Motor neuron (in vitro differentiated cells): ENCODE results near the gene EPHB2. TPM values are rescaled to one million over a fixed set of nuclear protein-coding genes. Genes with fewer than 3 reads are reported as not detected.
A peak's percentile ranks its signal among the peaks of the same experiment; 100 is the strongest.

ENCODE experiments used
- ATAC-seq, 8 experiments: fragments of 200-7000 bp; cut with Tn5 transposase; replicated peaks in 6 of 8; 2 replicates each; pipeline ENCODE4 v1.8.0; 2021; ENCODE audit warnings: mild to moderate bottlenecking in 8 of 8, moderate library complexity in 8 of 8
- H3K27ac ChIP-seq, 2 donors: fragments of 250-450 bp; sonication (Bioruptor Pico); 2 replicates each; pipeline ENCODE4 v1.9.0; 2021; ENCODE audit warnings: antibody characterized with exemption in 2 of 2, mild to moderate bottlenecking in 2 of 2, moderate library complexity in 1 of 2
- H3K4me1 ChIP-seq, 2 donors: fragments of 250-450 bp; sonication (Bioruptor Pico); replicated peaks in 1 of 2; 2 replicates each; pipeline ENCODE4 v1.6.1; 2021; ENCODE audit warnings: antibody characterized with exemption in 2 of 2, mild to moderate bottlenecking in 2 of 2, moderate library complexity in 1 of 2
- H3K4me3 ChIP-seq, 5 donors: fragments of 250-450 bp; sonication (Bioruptor Pico); 2 replicates each; pipeline ENCODE4 v1.9.0; 2021; ENCODE audit warnings: antibody characterized with exemption in 5 of 5, mild to moderate bottlenecking in 5 of 5, moderate library complexity in 4 of 5
- WGBS, 10 experiments: fragments of 450-650 bp; shearing (Covaris generic); methylation state at CpG; one replicate each; pipeline ENCODE4 v1.0.0; 2022; 5-methylcytosine and 5-hydroxymethylcytosine counted together
- in situ Hi-C, 9 experiments: fragments of 400-800 bp; cut with MboI; loops; one replicate each; pipeline ENCODE4 v1.15.0; 2021; ENCODE audit warnings: low sequenced_read_pairs in 9 of 9, low pct_unique_long_range_greater_than_20kb in 2 of 9; ENCODE audit not compliant: unreplicated experiment in 9 of 9
- total RNA-seq, 8 experiments: library from RNA; unstranded; fragments of 300-600 nt; gene quantifications; 2 replicates each; pipeline versions ENCODE4 v1.2.3 to v1.2.4, GENCODE V29; 2022

The EPHB2 gene
- total RNA-seq, 8 experiments from 2014 or later, result 0.42 to 64.1 (median 41.8) TPM

DNA sequence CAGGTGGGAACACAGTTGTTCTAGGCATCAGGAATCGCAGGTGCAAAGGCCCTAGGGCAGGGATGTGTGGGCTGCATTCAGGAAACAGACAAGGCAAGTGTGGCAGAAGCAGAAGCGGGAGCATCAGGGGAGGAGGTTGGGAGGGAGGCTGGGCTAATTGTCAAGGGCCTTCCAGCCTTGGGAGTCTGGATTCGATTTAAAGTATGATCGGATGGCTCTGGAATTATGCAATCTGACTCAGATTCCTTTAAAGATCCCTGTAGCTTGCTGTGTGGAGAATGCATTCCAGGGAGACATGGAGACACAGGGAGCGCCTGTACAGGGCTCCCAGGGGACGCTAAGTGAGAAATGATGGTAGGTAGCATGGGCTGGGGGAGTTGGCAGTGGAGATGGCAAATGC is 175.6 kb downstream of the EPHB2 start:
- 0 to 82% (median 67%) methylated on average over 1 to 5 of the region's 6 CpGs; no CpG with 5 or more reads in 3 of the 10 experiments for WGBS, 10 experiments
- in situ Hi-C loops, result loop anchor here in 4 of 9 experiments (25.0 kb wide), 2 partner anchors 174 to 199 kb away; partner anchors contain the start of gene EPHB2 (in 1 of the 4)
- ATAC-seq, result peak in 2 of 8 experiments; percentile 71 to 76
- H3K4me3 ChIP-seq, result no peak overlapping the region
- peaks cover 0 to 8% of the 10 kb centered on the region in 2 donors for H3K4me1 ChIP-seq
- H3K27ac ChIP-seq, result no peak overlapping the region

DNA sequence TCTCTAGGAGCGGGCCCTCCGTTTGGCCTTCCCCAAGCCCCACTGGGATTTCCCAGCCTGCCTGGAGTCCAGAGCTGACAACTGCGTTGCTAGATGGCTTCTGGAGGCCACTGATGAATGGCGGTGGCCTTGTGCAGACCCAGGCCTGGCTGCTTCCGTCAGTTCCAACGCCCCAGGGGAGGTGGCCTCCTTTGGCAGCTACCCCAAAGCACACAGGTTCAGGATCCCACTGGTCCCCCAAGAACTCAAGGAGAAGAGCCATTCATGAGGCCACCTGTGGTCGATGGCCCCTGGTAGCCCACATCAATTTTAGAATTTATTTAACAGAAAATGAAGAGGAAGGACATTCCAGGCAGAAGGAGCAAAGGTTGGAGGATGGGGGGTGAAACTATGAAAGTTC is 176.9 kb downstream of the EPHB2 start:
- ATAC-seq, result peak in 2 of 8 experiments; percentile 23 to 28
- Histone ChIP-seq H3K4me1 (peaks cover 0 to 8% of the 10 kb centered on the region in 2 donors), H3K4me3 (no peak overlapping the region), H3K27ac (peak overlapping the region in 1 of 2 donors; percentile 52)
- 58 to 100% (median 80%) methylated on average over 1 to 7 of the region's 7 CpGs; no CpG with 5 or more reads in 2 of the 10 experiments for WGBS, 10 experiments
- in situ Hi-C loops, result loop anchor here in 4 of 9 experiments (25.0 kb wide), 2 partner anchors 175 to 200 kb away; partner anchors contain the start of gene EPHB2 (in 1 of the 4)

DNA sequence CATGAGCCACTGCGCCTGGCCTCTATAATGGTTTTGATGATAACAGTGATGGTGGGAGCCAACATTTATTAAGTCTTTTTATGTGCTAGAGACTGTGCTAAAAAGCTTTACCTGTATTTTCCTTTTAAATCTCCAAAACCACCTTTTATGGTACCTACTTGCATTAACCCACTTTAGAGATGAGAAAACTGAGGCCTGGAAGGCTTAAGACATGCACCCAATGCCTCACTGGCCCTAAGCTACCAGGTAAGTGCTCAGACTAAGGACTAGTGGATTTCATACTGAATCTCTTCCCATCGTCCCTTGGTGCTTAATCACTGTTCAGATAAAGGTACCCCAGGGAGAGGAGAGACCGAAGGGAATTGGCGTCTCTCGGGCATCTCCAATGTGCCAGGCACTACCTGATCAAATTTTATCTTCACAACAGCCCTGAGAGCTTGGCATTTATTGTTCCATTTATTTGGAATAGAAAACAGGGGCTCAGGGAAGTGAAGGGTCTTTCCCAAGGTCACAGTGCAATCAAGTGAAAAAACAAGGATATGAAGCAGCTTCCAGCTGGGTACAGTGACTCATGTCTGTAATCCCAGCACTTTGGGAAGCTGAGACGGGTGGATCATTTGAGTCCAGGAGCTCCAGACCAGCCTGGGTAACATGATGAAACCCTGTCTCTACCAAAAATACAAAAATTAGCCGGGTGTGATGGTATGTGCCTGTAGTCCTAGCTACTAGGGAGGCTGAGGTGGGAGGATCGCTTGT is 177.9 kb downstream of the EPHB2 start:
- WGBS, 10 experiments, result 28 to 100% (median 68%) methylated on average over 1 to 6 of the region's 8 CpGs
- ATAC-seq, result no peak
- peaks cover 0 to 8% of the 10 kb centered on the region in 2 donors for H3K4me1 ChIP-seq
- H3K27ac ChIP-seq, result no peak overlapping the region
- H3K4me3 ChIP-seq, result no peak overlapping the region
- in situ Hi-C loops, result loop anchor here in 4 of 9 experiments (25.0 kb wide), 2 partner anchors 176 to 201 kb away; partner anchors contain the start of gene EPHB2 (in 1 of the 4)

DNA sequence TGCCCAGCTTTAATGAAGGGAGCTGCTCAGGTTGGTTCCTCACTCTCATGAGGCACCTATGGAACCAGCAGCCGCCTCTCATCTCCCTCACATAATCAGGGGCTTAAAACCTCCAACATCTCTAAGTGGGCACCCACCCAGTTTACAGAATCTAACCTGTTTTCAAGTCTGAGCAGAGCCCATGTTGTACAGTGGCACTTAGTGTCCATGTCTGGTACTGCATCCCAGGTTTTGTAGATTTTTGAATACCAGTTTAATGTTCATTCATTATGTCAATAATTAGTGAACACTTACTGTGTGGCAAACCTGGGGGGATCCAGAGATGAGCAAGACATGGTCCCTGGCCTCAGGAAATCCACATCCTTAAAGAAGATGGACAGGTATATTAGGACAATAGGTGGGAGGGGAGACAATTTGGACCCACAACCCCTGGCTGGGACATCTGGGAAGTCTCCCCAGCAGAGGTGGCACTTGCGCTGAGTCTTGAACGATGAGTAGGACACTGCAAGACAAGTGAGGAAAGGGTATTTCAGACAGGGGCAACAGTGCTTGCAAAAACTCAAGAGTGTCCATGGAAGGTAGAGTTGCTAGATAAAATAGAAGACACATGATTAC is 178.7 kb downstream of the EPHB2 start:
- Histone ChIP-seq H3K4me3 (no peak overlapping the region), H3K4me1 (peaks cover 0 to 8% of the 10 kb centered on the region in 2 donors), H3K27ac (no peak overlapping the region)
- in situ Hi-C loops, result loop anchor here in 4 of 9 experiments (25.0 kb wide), 2 partner anchors 177 to 202 kb away; partner anchors contain the start of gene EPHB2 (in 1 of the 4)
- ATAC-seq, result peak; percentile 31 to 72 (median 47)
- WGBS, 10 experiments, result 28 to 86% (median 77%) methylated on average over 2 to 3 of the region's 3 CpGs; no CpG with 5 or more reads in 4 of the 10 experiments

DNA sequence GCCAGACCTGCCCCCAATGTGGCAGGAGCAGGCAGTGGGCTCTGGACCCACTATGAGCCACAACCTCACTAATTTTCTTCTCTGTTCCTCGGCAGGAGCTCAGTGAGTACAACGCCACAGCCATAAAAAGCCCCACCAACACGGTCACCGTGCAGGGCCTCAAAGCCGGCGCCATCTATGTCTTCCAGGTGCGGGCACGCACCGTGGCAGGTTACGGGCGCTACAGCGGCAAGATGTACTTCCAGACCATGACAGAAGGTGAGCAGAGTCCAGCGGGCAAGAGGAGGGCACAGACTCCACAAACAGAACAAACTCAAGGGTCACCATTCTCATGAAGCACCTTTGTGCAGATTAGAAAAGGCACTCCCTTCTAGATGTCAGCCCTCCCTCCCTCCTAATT is 182.2 kb downstream of the EPHB2 start:
- in situ Hi-C loops, result loop anchor here in 4 of 9 experiments (25.0 kb wide), 2 partner anchors 180 to 205 kb away; partner anchors contain the start of gene EPHB2 (in 1 of the 4)
- 53 to 100% (median 94%) methylated on average over 2 to 10 of the region's 13 CpGs; no CpG with 5 or more reads in 2 of the 10 experiments for WGBS, 10 experiments
- no peak overlapping the region for H3K27ac ChIP-seq
- H3K4me1 ChIP-seq, result no peaks in the 10 kb centered on the region
- no peak overlapping the region for H3K4me3 ChIP-seq
- ATAC-seq, result no peak

DNA sequence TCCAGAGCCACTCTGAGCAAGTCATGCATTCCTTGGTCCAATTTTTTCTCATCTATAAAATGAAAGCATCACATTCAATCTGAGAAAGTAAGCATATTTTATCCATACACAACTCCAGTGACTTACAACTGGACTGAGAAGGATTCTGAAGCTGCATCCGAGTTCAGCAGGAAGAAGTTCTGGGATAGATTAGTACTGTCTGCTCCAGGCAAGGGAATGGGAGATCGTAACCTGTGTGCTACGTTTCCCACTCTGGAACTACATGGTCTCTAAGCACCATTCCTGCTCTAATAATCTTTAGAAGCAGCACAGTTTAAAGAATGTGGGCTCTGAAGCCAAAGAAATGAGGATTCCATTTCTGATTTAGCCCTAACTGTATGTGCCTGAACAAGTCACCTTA is 182.7 kb downstream of the EPHB2 start:
- Histone ChIP-seq H3K4me1 (no peaks in the 10 kb centered on the region), H3K4me3 (no peak overlapping the region), H3K27ac (no peak overlapping the region)
- WGBS, 10 experiments, result 29 to 100% (median 66%) methylated on average over 1 to 3 of the region's 3 CpGs; no CpG with 5 or more reads in 4 of the 10 experiments
- ATAC-seq, result no peak
- in situ Hi-C loops, result loop anchor here in 4 of 9 experiments (25.0 kb wide), 2 partner anchors 181 to 206 kb away; partner anchors contain the start of gene EPHB2 (in 1 of the 4)

DNA sequence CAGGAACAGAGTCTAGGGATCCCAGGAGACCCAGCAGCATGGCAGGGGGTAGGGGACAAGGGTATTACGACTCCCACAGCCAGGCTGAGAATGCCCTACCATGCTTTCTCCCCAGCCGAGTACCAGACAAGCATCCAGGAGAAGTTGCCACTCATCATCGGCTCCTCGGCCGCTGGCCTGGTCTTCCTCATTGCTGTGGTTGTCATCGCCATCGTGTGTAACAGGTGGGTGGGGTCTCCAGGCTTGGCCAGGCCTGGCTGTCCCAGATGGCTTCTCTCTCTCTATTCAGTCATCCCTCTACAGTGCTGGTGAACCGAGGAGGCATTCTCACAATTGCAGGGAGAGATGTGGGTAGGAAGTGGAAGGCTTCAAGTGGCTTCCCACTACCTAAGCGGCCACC is 184.7 kb downstream of the EPHB2 start:
- in situ Hi-C loops, result loop anchor here in 4 of 9 experiments (25.0 kb wide), 2 partner anchors 183 to 208 kb away; partner anchors contain the start of gene EPHB2 (in 1 of the 4)
- WGBS, 10 experiments, result 82 to 93% (median 86%) methylated on average over 3 to 9 of the region's 9 CpGs; no CpG with 5 or more reads in 5 of the 10 experiments
- Histone ChIP-seq H3K4me3 (no peak overlapping the region), H3K27ac (no peak overlapping the region), H3K4me1 (no peaks in the 10 kb centered on the region)
- ATAC-seq, result no peak

DNA sequence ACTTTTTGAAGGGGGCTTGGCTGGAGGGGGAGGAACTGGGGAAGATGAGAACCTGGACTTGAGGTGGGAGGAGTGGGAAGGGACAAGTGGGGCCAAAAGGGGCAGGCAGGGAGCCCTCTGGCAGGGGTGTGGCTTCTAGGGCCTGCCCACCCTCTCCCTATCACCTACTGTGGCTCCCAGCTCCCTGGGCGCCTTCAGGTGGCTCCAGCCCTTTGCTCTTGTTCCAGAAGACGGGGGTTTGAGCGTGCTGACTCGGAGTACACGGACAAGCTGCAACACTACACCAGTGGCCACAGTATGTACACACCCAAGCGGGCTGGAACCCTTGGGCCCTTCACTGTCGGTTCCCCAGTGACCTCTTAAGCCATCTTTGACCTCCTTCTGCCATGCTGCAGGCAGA is 185.5 kb downstream of the EPHB2 start:
- Histone ChIP-seq H3K4me1 (no peaks in the 10 kb centered on the region), H3K27ac (no peak overlapping the region), H3K4me3 (no peak overlapping the region)
- no peak for ATAC-seq
- WGBS, 10 experiments, result 84 to 91% (median 90%) methylated on average over 5 to 7 of the region's 7 CpGs; no CpG with 5 or more reads in 6 of the 10 experiments
- in situ Hi-C loops, result loop anchor here in 4 of 9 experiments (25.0 kb wide), 2 partner anchors 184 to 209 kb away; partner anchors contain the start of gene EPHB2 (in 1 of the 4)

DNA sequence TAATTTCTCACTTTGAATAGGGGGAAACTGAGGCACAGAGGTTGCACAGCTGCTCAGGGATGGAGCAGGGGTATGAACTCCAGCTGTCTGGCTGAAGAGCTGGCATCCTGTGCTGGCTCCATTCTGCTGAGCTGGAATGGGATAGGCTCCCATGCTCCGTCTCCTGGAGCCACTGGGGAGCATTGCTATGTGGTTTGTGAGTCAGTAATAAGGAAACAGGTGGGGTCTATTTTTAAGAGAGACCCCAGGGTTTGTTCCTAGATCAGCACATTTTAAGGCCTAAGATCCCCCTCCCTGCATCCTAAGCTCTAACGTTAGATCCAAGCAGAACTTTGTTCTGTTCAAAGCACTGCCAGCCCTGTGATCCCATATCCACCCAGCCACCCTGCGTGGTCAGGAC is 189.8 kb downstream of the EPHB2 start:
- WGBS, 10 experiments, result 20 to 100% (median 66%) methylated on average over 1 to 3 of the region's 3 CpGs; no CpG with 5 or more reads in 2 of the 10 experiments
- ATAC-seq, result no peak
- Histone ChIP-seq H3K4me1 (no peaks in the 10 kb centered on the region), H3K27ac (no peak overlapping the region), H3K4me3 (no peak overlapping the region)
- in situ Hi-C loops, result no loop called here

DNA sequence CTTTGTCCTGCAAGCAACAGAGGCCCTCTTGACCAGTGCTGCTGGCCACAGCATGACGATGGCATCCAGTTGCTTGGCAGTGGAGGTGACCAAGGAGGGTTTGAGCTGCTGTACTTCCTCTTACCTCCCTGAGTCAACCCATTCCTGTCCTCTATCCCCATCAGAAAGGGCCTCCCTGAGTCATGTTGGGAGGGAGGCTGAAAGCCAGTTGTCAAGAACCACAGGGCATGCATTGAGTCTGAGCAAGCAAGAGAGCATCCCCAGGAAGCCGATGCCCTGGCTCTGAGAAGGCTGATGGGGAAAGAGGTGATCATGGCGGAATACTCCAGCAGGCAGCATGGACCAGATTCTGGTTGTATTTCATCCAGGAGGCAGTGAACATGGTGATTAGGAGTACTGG is 192.5 kb downstream of the EPHB2 start:
- WGBS, 10 experiments, result 60 to 100% (median 100%) methylated on average over 1 to 3 of the region's 3 CpGs; no CpG with 5 or more reads in 5 of the 10 experiments
- in situ Hi-C loops, result no loop called here
- Histone ChIP-seq H3K4me1 (no peaks in the 10 kb centered on the region), H3K27ac (no peak overlapping the region), H3K4me3 (no peak overlapping the region)
- ATAC-seq, result no peak

DNA sequence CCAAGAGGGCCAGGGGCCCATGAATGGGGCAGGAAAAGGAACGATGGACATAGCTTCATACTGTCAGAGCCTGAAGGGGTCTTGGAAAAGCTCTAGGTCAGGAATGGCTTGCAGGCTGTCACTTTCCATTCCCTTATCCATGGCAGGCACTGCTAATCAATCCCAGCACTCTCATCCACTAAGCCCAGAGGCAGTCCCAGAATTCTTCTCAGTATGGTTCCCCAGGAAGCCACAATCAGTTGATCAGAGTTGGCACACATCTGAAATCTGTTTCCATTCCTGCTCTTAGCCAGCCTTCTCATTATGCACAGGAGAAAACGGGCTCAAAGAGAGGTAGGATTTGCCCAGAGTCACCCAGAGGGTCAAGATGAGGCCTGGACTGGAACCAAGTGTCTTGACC is 196.3 kb downstream of the EPHB2 start:
- WGBS, 10 experiments, result 20 to 90% (median 80%) methylated on average over 1 to 2 of the region's 2 CpGs; no CpG with 5 or more reads in 5 of the 10 experiments
- in situ Hi-C loops, result no loop called here
- H3K4me3 ChIP-seq, result no peak overlapping the region

DNA sequence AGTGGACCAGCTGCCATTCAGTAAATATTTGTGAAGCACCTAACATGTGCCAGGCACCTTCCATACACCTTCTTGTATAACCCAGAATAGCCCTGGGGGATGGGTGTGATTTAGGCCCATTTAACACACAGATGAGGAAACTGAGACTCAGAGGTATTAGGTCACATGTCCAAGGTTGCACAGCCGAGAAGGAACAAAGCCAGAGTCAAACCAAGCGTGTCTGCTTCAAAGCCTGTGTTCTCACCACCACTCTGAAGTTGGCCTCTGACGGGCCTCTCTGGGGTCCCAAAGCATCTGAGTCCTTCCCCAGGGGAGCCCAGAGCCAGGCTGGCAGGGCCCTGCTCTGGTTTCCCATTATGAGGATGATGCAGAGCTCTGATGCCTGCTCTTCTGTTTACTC is 196.9 kb downstream of the EPHB2 start:
- 0 to 100% (median 92%) methylated on average over 1 to 3 of the region's 3 CpGs; no CpG with 5 or more reads in 3 of the 10 experiments for WGBS, 10 experiments
- ATAC-seq, result no peak
- Histone ChIP-seq H3K4me1 (no peaks in the 10 kb centered on the region), H3K27ac (no peak overlapping the region), H3K4me3 (no peak overlapping the region)
- in situ Hi-C loops, result no loop called here

More for the DNA sequence above, 196.3 kb downstream of the EPHB2 start:
- no peaks in the 10 kb centered on the region for H3K4me1 ChIP-seq
- no peak overlapping the region for H3K27ac ChIP-seq
- ATAC-seq, result no peak
